H1 (cell line): ENCODE results near the gene IL17REL. TPM values are rescaled to one million over a fixed set of nuclear protein-coding genes. Genes with fewer than 3 reads are reported as not detected.

Source experiments
- CTCF ChIA-PET: fragments of 300-600 bp; sonication (Branson Sonifier 250); formaldehyde crosslinking; loops from one replicate; lab custom pipeline; 2021; ENCODE audit not compliant: partially characterized antibody; lab: Charles Lee
- POLR2A ChIA-PET: fragments of 300-600 bp; sonication (Branson Sonifier 250); formaldehyde crosslinking; loops from one replicate; lab custom pipeline; 2021; ENCODE audit warnings: inconsistent platforms; ENCODE audit not compliant: partially characterized antibody; lab: Charles Lee
- DNase-seq, 2 experiments: peaks; one replicate each; pipeline versions ENCODE4 v3.0.0 to v3.0.0-alpha.2; 2010 to 2022; ENCODE audit warnings: low spot score in 2 of 2, low read depth in 1 of 2, mixed read lengths in 1 of 2
- FAIRE-seq: peaks from 2 replicates; lab custom pipeline; 2011; peaks lifted over from hg19 to GRCh38; lab: Jason Lieb, UNC
- H2AFZ ChIP-seq: 2 replicates; pipeline ENCODE4 v1.8.1; 2012; ENCODE audit warnings: low read length, inconsistent platforms
- H2AK5ac ChIP-seq: 2 replicates; pipeline ENCODE4 v1.6.1; 2013; ENCODE audit warnings: low read depth, low read length
- H2BK120ac ChIP-seq: replicated peaks from 2 replicates; pipeline ENCODE3; 2013; ENCODE audit warnings: low read depth, low read length, inconsistent platforms
- H2BK12ac ChIP-seq: 2 replicates; pipeline ENCODE4 v1.6.1; 2013; ENCODE audit warnings: low read depth, low read length
- H2BK15ac ChIP-seq: 2 replicates; pipeline ENCODE4 v1.6.1; 2013; ENCODE audit warnings: low read length
- H2BK20ac ChIP-seq: 2 replicates; pipeline ENCODE4 v1.6.1; 2013; ENCODE audit warnings: low read length
- H2BK5ac ChIP-seq: 2 replicates; pipeline ENCODE4 v1.6.1; 2013; ENCODE audit warnings: low read depth, low read length
- H3K14ac ChIP-seq: 2 replicates; pipeline ENCODE4 v1.6.1; 2013; ENCODE audit warnings: inconsistent platforms; ENCODE audit not compliant: insufficient read length
- H3K18ac ChIP-seq: 2 replicates; pipeline ENCODE4 v1.6.1; 2013; ENCODE audit warnings: low read length; ENCODE audit errors: extremely low read depth
- H3K23ac ChIP-seq: 2 replicates; pipeline ENCODE4 v1.6.1; 2013; ENCODE audit warnings: inconsistent platforms; ENCODE audit not compliant: insufficient read length
- H3K23me2 ChIP-seq: 2 replicates; pipeline ENCODE4 v1.6.1; 2013; ENCODE audit warnings: low read depth, low read length
- H3K27ac ChIP-seq: 2 replicates; pipeline ENCODE4 v1.6.1; 2011; ENCODE audit warnings: low read depth, low read length, inconsistent platforms
- H3K27me3 ChIP-seq, 4 experiments: replicated peaks in 1 of 4; 1 replicate in 1 of 4; 2 replicates in 3 of 4; pipeline versions ENCODE4 v1.6.1 to v1.8.1; 2011 to 2013; ENCODE audit warnings: low read length in 3 of 4, mild to moderate bottlenecking in 3 of 4, inconsistent platforms in 2 of 4, mixed read lengths in 2 of 4, moderate library complexity in 1 of 4; ENCODE audit not compliant: control insufficient read depth in 3 of 4, insufficient read depth in 3 of 4; ENCODE audit errors: extremely low read depth in 1 of 4
- H3K36me3 ChIP-seq, 4 experiments: 2 replicates each; pipeline versions ENCODE4 v1.6.1 to v1.8.1; 2011 to 2013; ENCODE audit warnings: mild to moderate bottlenecking in 4 of 4, low read length in 3 of 4, moderate library complexity in 2 of 4, control low read depth in 1 of 4, inconsistent platforms in 1 of 4; ENCODE audit not compliant: insufficient read depth in 4 of 4, control insufficient read depth in 2 of 4
- H3K4ac ChIP-seq: replicated peaks from 2 replicates; pipeline ENCODE3; 2013; ENCODE audit warnings: low read length, low read depth, mixed read lengths, inconsistent platforms; ENCODE audit not compliant: insufficient read length
- H3K4me1 ChIP-seq, 4 experiments: replicated peaks in 1 of 4; 1 replicate in 1 of 4; 2 replicates in 3 of 4; pipeline versions ENCODE4 v1.6.1 to v1.8.1; 2011 to 2013; ENCODE audit warnings: low read length in 3 of 4, inconsistent platforms in 2 of 4, mixed read lengths in 1 of 4; ENCODE audit not compliant: insufficient read depth in 4 of 4, control insufficient read depth in 3 of 4
- H3K4me2 ChIP-seq, 2 experiments: 2 replicates each; pipeline versions ENCODE4 v1.6.1 to v1.8.1; 2011 to 2013; ENCODE audit warnings: low read depth in 2 of 2, low read length in 2 of 2, control low read depth in 1 of 2, inconsistent platforms in 1 of 2, mild to moderate bottlenecking in 1 of 2; ENCODE audit not compliant: insufficient read depth in 1 of 2
- H3K4me3 ChIP-seq, 4 experiments: fragments of 200-600, 300-600 bp in 1 of 4; sonication (generic), shearing (Covaris generic), sonication (Bioruptor Twin) in 1 of 4; 2 replicates each; pipeline versions ENCODE4 v1.5.1 to v1.8.1; 2011 to 2016; ENCODE audit warnings: low read length in 4 of 4, low read depth in 3 of 4, control low read depth in 2 of 4, inconsistent platforms in 2 of 4, mild to moderate bottlenecking in 2 of 4, mixed read lengths in 1 of 4, moderate library complexity in 1 of 4; ENCODE audit not compliant: insufficient read depth in 2 of 4; ENCODE audit errors: extremely low read depth in 1 of 4
- H3K56ac ChIP-seq: replicated peaks from 2 replicates; pipeline ENCODE3; 2013; ENCODE audit warnings: low read depth, mild to moderate bottlenecking, mixed read lengths, low read length, inconsistent platforms; ENCODE audit not compliant: insufficient read length
- H3K79me1 ChIP-seq: 2 replicates; pipeline ENCODE4 v1.6.1; 2013; ENCODE audit warnings: low read depth, low read length, control low read depth
- H3K79me2 ChIP-seq, 2 experiments: 2 replicates each; pipeline versions ENCODE4 v1.6.1 to v1.8.1; 2012 to 2013; ENCODE audit warnings: low read length in 2 of 2, mild to moderate bottlenecking in 2 of 2, inconsistent platforms in 1 of 2; ENCODE audit not compliant: insufficient read depth in 2 of 2, control insufficient read depth in 1 of 2
- H3K9ac ChIP-seq, 4 experiments: replicated peaks in 1 of 4; 1 replicate in 1 of 4; 2 replicates in 3 of 4; pipeline versions ENCODE4 v1.6.1 to v1.8.1; 2011 to 2013; ENCODE audit warnings: low read depth in 3 of 4, low read length in 3 of 4, control low read depth in 2 of 4, mild to moderate bottlenecking in 2 of 4, moderate library complexity in 2 of 4, inconsistent platforms in 1 of 4; ENCODE audit errors: extremely low read depth in 1 of 4
- H3K9me3 ChIP-seq, 2 experiments: 2 replicates each; pipeline versions ENCODE4 v1.6.1 to v1.8.1; 2012 to 2013; ENCODE audit warnings: mild to moderate bottlenecking in 2 of 2, moderate library complexity in 2 of 2, control low read depth in 1 of 2, inconsistent platforms in 1 of 2, low read depth in 1 of 2, low read length in 1 of 2, mixed read lengths in 1 of 2; ENCODE audit not compliant: insufficient read depth in 2 of 2
- H4K20me1 ChIP-seq, 2 experiments: replicated peaks in 1 of 2; 2 replicates each; pipeline versions ENCODE3 to v1.8.1; 2011 to 2013; ENCODE audit warnings: inconsistent platforms in 2 of 2, low read length in 2 of 2, mild to moderate bottlenecking in 1 of 2; ENCODE audit not compliant: insufficient read depth in 2 of 2, control insufficient read depth in 1 of 2
- H4K5ac ChIP-seq: 2 replicates; pipeline ENCODE4 v1.6.1; 2013; ENCODE audit warnings: low read length, low read depth, mixed read lengths, inconsistent platforms; ENCODE audit not compliant: insufficient read length
- H4K8ac ChIP-seq: 2 replicates; pipeline ENCODE4 v1.8.0; 2013; ENCODE audit warnings: mild to moderate bottlenecking, moderate library complexity, low read length, inconsistent platforms; ENCODE audit not compliant: insufficient read depth; ENCODE audit errors: extremely low read depth
- H4K91ac ChIP-seq: replicated peaks from 2 replicates; pipeline ENCODE3; 2013; ENCODE audit warnings: low read length, mixed read lengths, inconsistent platforms; ENCODE audit not compliant: insufficient read length
- CTBP2 ChIP-seq: IDR thresholded peaks from 2 replicates; pipeline ENCODE4 v1.7.0; 2011; ENCODE audit warnings: borderline replicate concordance, mild to moderate bottlenecking, moderate library complexity, mixed read lengths, low read length; ENCODE audit not compliant: insufficient read depth, insufficient read length
- JUN ChIP-seq: IDR thresholded peaks from 2 replicates; pipeline ENCODE4 v1.6.1; 2011; ENCODE audit warnings: low read depth, mild to moderate bottlenecking, improper control_type of control experiment, low read length
- JUND ChIP-seq: IDR thresholded peaks from 2 replicates; pipeline ENCODE4 v1.6.1; 2011; ENCODE audit warnings: mild to moderate bottlenecking, improper control_type of control experiment, low read length
- KDM1A ChIP-seq: fragments of 200-600, 300-600 bp; sonication (generic); IDR thresholded peaks from 2 replicates; pipeline ENCODE4 v1.7.1; 2016; ENCODE audit warnings: mild to moderate bottlenecking, low read length, borderline replicate concordance
- POU5F1 ChIP-seq: IDR thresholded peaks from 2 replicates; pipeline ENCODE4 v1.6.1; 2011; ENCODE audit warnings: low read depth, mild to moderate bottlenecking, low read length, moderate library complexity
- RBBP5 ChIP-seq: IDR thresholded peaks from 2 replicates; pipeline ENCODE4 v1.7.1; 2012; ENCODE audit warnings: low read depth, mild to moderate bottlenecking, inconsistent platforms, low read length, moderate library complexity, borderline replicate concordance
- SIN3A ChIP-seq, 2 experiments: IDR thresholded peaks in 1 of 2; conservative IDR thresholded peaks in 1 of 2; 2 replicates each; pipeline ENCODE4 v1.6.1; 2011 to 2012; ENCODE audit warnings: low read length in 2 of 2, improper control_type of control experiment in 1 of 2, low read depth in 1 of 2, mild to moderate bottlenecking in 1 of 2
- SIRT6 ChIP-seq: IDR thresholded peaks from one replicate; pipeline ENCODE4 v1.7.1; 2012; ENCODE audit warnings: low read length, inconsistent platforms
- SIX5 ChIP-seq: IDR thresholded peaks from 2 replicates; pipeline ENCODE4 v1.6.1; 2011; ENCODE audit warnings: mild to moderate bottlenecking, low read depth, low read length
- TAF7 ChIP-seq: optimal IDR thresholded peaks from 2 replicates; pipeline ENCODE3; 2011; ENCODE audit warnings: low read depth, mild to moderate bottlenecking, inconsistent platforms, low read length, moderate library complexity, borderline replicate concordance
- WGBS, 2 experiments: shearing (Covaris generic) in 1 of 2; methylation state at CpG; one replicate each; pipeline versions ENCODE4 v1.1.6 to v1.1.7; 2013 to 2015; ENCODE audit warnings: low lambda C conversion rate in 2 of 2, mixed read lengths in 2 of 2, inconsistent platforms in 1 of 2, low coverage in 1 of 2, missing lambda C conversion rate in 1 of 2; ENCODE audit not compliant: insufficient replicate concordance in 2 of 2, insufficient coverage in 1 of 2, insufficient read length in 1 of 2; ENCODE audit errors: extremely low coverage in 1 of 2, missing lambda C conversion rate in 1 of 2; 5-methylcytosine and 5-hydroxymethylcytosine counted together
- polyA plus RNA-seq, 7 experiments: library from polyadenylated mRNA; depleted of rRNA in 3 of 7; stranded (reverse) in 5 of 7; unstranded in 2 of 7; fragments of >200 nt in 5 of 7; fragments of 200-250 nt in 2 of 7; gene quantifications; 1 replicate in 5 of 7; 2 replicates in 1 of 7; 4 replicates in 1 of 7; pipeline versions ENCODE4 v1.2.1 to v1.2.3, GENCODE V29; 2011 to 2013; ENCODE audit warnings: missing spikeins in 2 of 7, mixed read lengths in 2 of 7
- total RNA-seq: library from RNA; stranded (reverse); fragmentation: NEBNext Ultra II Directional; extraction: Animal tissue kit (Norgen Biotek cat#: 25700); gene quantifications from 2 replicates; pipeline ENCODE4 v1.2.1, GENCODE V29; 2021

The IL17REL gene
- total and polyA plus RNA-seq, 2 of the 8 experiments (the other 6 are each of a cell fraction or from before 2014, with no cell fraction given): 0.15 to 0.20 TPM

DNA sequence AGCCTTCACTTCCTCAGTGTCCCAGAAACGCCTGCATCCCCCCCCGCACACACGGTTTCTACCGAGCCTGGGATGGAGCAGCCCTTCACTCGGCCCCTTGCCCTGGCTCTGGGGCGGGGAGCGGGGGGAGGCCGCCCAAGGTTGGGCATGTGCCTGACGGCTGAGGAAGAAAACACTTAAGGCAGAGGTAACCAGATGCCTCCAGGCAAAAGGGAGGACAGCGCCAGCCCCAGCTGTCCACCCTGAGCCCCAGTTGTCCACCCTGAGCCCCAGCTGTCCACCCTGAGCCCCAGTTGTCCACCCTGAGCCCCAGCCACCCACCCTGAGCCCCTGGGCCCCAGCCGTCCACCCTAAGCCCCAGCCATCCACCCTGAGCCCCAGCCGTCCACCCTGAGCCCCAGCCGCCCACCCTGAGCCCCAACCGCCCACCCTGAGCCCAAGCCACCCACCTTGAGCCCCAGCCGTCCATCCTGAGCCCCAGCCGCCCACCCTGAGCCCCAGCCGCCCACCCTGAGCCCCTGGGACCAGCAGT is 49.3 kb upstream of the IL17REL start:
- Histone ChIP-seq H3K23me2 (peaks cover 15% of the 10 kb centered on the region; the same call in 1 of the 2 replicates), H2AFZ (no peak overlapping the region), H3K4me2 (no peak overlapping the region), H3K56ac (no peak overlapping the region), H3K4ac (no peak overlapping the region), H3K79me2 (no peaks in the 10 kb centered on the region), H2BK5ac (no peak overlapping the region), H2BK20ac (no peak overlapping the region), H4K20me1 (no peaks in the 10 kb centered on the region), H3K4me1 (peaks cover 0 to 11% (median 2%) of the 10 kb centered on the region in 4 experiments; a peak in 4 of 7 replicates), H3K36me3 (no peaks in the 10 kb centered on the region), H3K14ac (no peak overlapping the region), H3K27ac (no peak overlapping the region), H3K4me3 (no peak overlapping the region), H4K8ac (peak overlapping the region; percentile 22; the same call in 1 of the 2 replicates), H3K9ac (no peak overlapping the region), H3K23ac (no peak overlapping the region), H2BK120ac (no peak overlapping the region), H3K9me3 (no peaks in the 10 kb centered on the region), H4K91ac (no peak overlapping the region), H2BK15ac (no peak overlapping the region), H4K5ac (no peak overlapping the region), H3K27me3 (peaks cover 8 to 20% (median 11%) of the 10 kb centered on the region in 4 experiments), H2AK5ac (no peak overlapping the region), H3K18ac (no peak overlapping the region), H3K79me1 (no peaks in the 10 kb centered on the region), H2BK12ac (no peak overlapping the region)
- POLR2A ChIA-PET: no interaction called here
- DNase-seq (no peak), FAIRE-seq (no peak)
- TF ChIP-seq POU5F1 (no peak), CTBP2 (no peak), RBBP5 (no peak), JUND (no peak), SIRT6 (no peak), KDM1A (no peak), SIX5 (no peak), JUN (no peak), SIN3A (conservative IDR thresholded peaks at IDR 0.05 in 1 of 2, IDR thresholded peaks at IDR 0.05 in 1 of 2; ENCODE audit: low read depth in 1 of 2, low read length in 2 of 2) (no peak), TAF7 (no peak)
- CTCF ChIA-PET: interaction anchor here (1.1 kb wide), 1 partner anchor 16 kb away, joined by 3 read pairs; no protein-coding TSS in a partner anchor
- 72% methylated on average over 9 of the region's 17 CpGs; no CpG with 5 or more reads in 1 of the 2 experiments for WGBS, 2 experiments
